Glomerular endothelial cell (primary cell): ENCODE measurements around the gene AMPH. TPM values are rescaled to one million over a fixed set of nuclear protein-coding genes. Genes with fewer than 3 reads are reported as not detected.

Experiments used
- DNase-seq: peaks from one replicate; pipeline ENCODE4 v3.0.0-alpha.2; 2011; ENCODE audit warnings: low read depth, low spot score; ENCODE audit errors: extremely low read depth
- total RNA-seq: library from RNA; depleted of rRNA; stranded (reverse); fragments of >200 nt; gene quantifications from 2 replicates; pipeline ENCODE4 v1.2.3, GENCODE V29; 2015

The AMPH gene
- 0.29 TPM in 1 of 2 replicates, not detected in the other for total RNA-seq

GRCh38 chr7:38630720-38631673, at the start of gene AMPH:
Gene AMPH, minus strand, starts transcription at chr7:38631373. Its CDS starts 22 bp downstream, at chr7:38631351.
- DNase-seq, result no peak

GRCh38 chr7:38679419-38679818, 48.2 kb upstream of the AMPH start:
- DNase-seq, result no peak

GRCh38 chr7:38678698-38679054, 47.5 kb upstream of the AMPH start:
- DNase-seq, result no peak

GRCh38 chr7:38677981-38678697, 47.0 kb upstream of the AMPH start:
- no peak for DNase-seq

- DNase-seq, result no peak
Measured at GRCh38 chr7:38675494-38676106, 44.4 kb upstream of the AMPH start.

- no peak for DNase-seq
Measured at GRCh38 chr7:38674513-38674912, 43.3 kb upstream of the AMPH start.

- DNase-seq, result peak; percentile 44
Measured at GRCh38 chr7:38673795-38674194, 42.6 kb upstream of the AMPH start.

GRCh38 chr7:38671911-38672905, 41.0 kb upstream of the AMPH start:
- no peak for DNase-seq

GRCh38 chr7:38669965-38670520, 38.9 kb upstream of the AMPH start:
- no peak for DNase-seq

GRCh38 chr7:38664972-38665371, 33.8 kb upstream of the AMPH start:
- no peak for DNase-seq

- DNase-seq, result peak; percentile 34
Measured at GRCh38 chr7:38660427-38661099, 29.4 kb upstream of the AMPH start.

- no peak for DNase-seq
Measured at GRCh38 chr7:38659931-38660330, 28.8 kb upstream of the AMPH start.

GRCh38 chr7:38658921-38659320, 27.7 kb upstream of the AMPH start:
- DNase-seq, result no peak

- no peak for DNase-seq
Measured at GRCh38 chr7:38656968-38657367, 25.8 kb upstream of the AMPH start.

- DNase-seq, result no peak
Measured at GRCh38 chr7:38655833-38656774, 24.9 kb upstream of the AMPH start.

GRCh38 chr7:38637957-38638356, 6.8 kb upstream of the AMPH start:
- no peak for DNase-seq

- no peak for DNase-seq
Measured at GRCh38 chr7:38632411-38632810, 1.2 kb upstream of the AMPH start.
